Spinal cord (tissue), 10 donors: ENCODE data around the gene OR6N1. TPM values are rescaled to one million over a fixed set of nuclear protein-coding genes. Genes with fewer than 3 reads are reported as not detected.

Experiments used
- DNase-seq, 6 donors: peaks; one replicate each; pipeline versions ENCODE4 v3.0.0 to v3.0.0-alpha.2; 2013 to 2015; ENCODE audit warnings: low spot score in 6 of 6, low read depth in 4 of 6
- H3K27ac ChIP-seq: one replicate; pipeline ENCODE4 v1.5.1; 2013; ENCODE audit warnings: low read depth, low read length, control low read depth
- H3K27me3 ChIP-seq: one replicate; pipeline ENCODE4 v1.6.1; 2013; ENCODE audit warnings: low read length; ENCODE audit not compliant: control insufficient read depth, insufficient read depth
- H3K36me3 ChIP-seq: one replicate; pipeline ENCODE4 v1.6.1; 2013; ENCODE audit warnings: low read length; ENCODE audit not compliant: control insufficient read depth, insufficient read depth
- H3K4me1 ChIP-seq: one replicate; pipeline ENCODE4 v1.6.1; 2013; ENCODE audit warnings: low read length; ENCODE audit not compliant: control insufficient read depth, insufficient read depth
- H3K4me3 ChIP-seq: one replicate; pipeline ENCODE4 v1.5.1; 2013; ENCODE audit warnings: low read depth, low read length, control low read depth
- H3K9me3 ChIP-seq: one replicate; pipeline ENCODE4 v1.6.1; 2013; ENCODE audit warnings: low read length; ENCODE audit not compliant: control insufficient read depth, insufficient read depth
- WGBS: methylation state at CpG from one replicate; pipeline ENCODE4 v1.1.5; 2013; ENCODE audit warnings: missing lambda C conversion rate; ENCODE audit not compliant: insufficient coverage; 5-methylcytosine and 5-hydroxymethylcytosine counted together
- long read RNA-seq, 4 donors: transcript quantifications; one replicate each; lab custom pipeline, GENCODE V29; 2026
- polyA plus RNA-seq, 2 donors: library from polyadenylated mRNA; unstranded; fragments of 120-200 nt; gene quantifications; one replicate each; pipeline ENCODE4 v1.2.1, GENCODE V29; 2013; ENCODE audit not compliant: insufficient read length in 2 of 2
- total RNA-seq, 2 donors: library from RNA; depleted of rRNA in 1 of 2; stranded (reverse); fragments of 120-200 nt in 1 of 2; fragments of >200 nt in 1 of 2; gene quantifications; one replicate each; pipeline versions ENCODE4 v1.2.3 to v1.2.4, GENCODE V29; 2013 to 2014
- donor health status: healthy.

OR6N1 gene, protein sequence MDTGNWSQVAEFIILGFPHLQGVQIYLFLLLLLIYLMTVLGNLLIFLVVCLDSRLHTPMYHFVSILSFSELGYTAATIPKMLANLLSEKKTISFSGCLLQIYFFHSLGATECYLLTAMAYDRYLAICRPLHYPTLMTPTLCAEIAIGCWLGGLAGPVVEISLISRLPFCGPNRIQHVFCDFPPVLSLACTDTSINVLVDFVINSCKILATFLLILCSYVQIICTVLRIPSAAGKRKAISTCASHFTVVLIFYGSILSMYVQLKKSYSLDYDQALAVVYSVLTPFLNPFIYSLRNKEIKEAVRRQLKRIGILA
- not detected for total RNA-seq
- not detected for polyA plus RNA-seq
- long read RNA-seq, donor 1 = 0 reads
- long read RNA-seq, donor 2 = 0 reads
- long read RNA-seq, donor 3 = 0 reads
- long read RNA-seq, donor 4 = 0 reads

DNA sequence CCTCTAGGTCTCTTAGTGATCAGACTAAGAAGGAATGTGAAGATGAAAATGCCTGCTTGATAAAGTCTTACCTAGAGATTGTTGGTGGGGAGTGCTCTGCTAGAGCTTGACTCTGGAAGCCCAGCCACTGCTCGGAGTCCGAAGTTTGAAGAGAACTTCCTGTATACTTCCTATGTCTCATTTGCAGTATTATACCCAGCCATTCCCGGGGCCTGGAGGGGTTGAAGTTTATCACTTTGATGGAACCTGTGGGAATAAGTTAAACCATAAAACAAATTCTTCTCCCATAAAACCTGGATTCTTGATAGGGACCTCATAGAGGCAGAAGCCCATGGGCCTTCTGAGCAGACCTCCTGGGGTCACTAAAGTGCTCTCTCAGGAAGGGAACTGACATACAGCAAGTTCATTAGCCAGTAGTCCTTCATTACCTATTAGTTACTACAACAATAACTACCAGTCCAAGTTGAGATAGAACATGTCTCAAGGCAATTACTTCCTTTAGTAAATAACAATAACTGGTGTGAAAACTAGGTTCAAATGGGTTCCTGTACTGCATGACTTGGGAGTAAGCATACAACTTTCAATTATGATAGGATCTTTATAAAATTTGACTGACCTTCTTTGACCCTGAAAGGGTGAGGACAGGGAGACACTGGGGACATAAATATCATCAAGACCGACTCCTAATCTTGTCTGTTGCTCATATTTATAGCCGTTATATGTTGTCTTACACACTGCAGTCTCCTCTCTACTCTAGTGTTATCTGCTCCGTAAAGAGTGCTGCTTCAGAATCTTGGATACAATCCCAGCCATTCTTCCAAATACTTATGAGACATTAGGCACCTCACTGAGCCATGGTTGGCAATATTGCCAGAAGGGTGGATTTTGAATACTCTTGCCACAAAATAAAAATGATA lies at the start of gene OR6N1:
OR6N1 (minus strand) TSS at position 246 of the 917 bp plus-strand sequence. CDS start 5,513 bp downstream, outside the sequence.
- no peak within 1 kb of the TSS for H3K27ac ChIP-seq

DNA sequence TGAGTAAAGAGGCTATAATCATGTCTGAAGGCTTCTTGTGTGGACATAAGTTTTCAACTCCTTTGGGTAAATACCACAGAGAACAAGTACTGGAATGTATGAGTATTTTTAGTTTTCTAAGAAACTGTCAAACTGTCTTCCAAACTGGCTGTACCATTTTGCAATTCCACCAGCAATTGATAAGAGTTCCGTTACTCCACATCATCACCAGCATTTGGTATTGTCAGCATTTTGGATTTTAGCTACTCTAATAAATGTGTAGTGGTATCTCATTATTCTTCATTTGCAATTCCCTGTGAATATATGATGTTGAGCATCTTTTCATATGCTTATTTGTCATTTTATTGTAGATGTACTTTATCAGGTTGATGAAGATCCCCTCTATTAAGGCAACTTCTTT lies 49.7 kb upstream of the OR6N1 start:
- no peaks in the 10 kb centered on the region for H3K4me1 ChIP-seq
- DNase-seq = no peak
- H3K36me3 ChIP-seq = no peaks in the 10 kb centered on the region
- no peak overlapping the region for H3K27ac ChIP-seq
- no peaks in the 10 kb centered on the region for H3K9me3 ChIP-seq
- H3K4me3 ChIP-seq = no peak overlapping the region
- H3K27me3 ChIP-seq = no peaks in the 10 kb centered on the region
- WGBS = no CpG with 5 or more reads among the region's 1 CpG

More for the DNA sequence above, at the start of gene OR6N1:
- WGBS = 82% methylated on average over 2 of the region's 6 CpGs
- H3K4me1 ChIP-seq = no peaks in the 10 kb centered on the region
- H3K9me3 ChIP-seq = no peaks in the 10 kb centered on the region
- DNase-seq = no peak
- H3K36me3 ChIP-seq = no peaks in the 10 kb centered on the region
- no peaks in the 10 kb centered on the region for H3K27me3 ChIP-seq
- no peak within 1 kb of the TSS for H3K4me3 ChIP-seq

DNA sequence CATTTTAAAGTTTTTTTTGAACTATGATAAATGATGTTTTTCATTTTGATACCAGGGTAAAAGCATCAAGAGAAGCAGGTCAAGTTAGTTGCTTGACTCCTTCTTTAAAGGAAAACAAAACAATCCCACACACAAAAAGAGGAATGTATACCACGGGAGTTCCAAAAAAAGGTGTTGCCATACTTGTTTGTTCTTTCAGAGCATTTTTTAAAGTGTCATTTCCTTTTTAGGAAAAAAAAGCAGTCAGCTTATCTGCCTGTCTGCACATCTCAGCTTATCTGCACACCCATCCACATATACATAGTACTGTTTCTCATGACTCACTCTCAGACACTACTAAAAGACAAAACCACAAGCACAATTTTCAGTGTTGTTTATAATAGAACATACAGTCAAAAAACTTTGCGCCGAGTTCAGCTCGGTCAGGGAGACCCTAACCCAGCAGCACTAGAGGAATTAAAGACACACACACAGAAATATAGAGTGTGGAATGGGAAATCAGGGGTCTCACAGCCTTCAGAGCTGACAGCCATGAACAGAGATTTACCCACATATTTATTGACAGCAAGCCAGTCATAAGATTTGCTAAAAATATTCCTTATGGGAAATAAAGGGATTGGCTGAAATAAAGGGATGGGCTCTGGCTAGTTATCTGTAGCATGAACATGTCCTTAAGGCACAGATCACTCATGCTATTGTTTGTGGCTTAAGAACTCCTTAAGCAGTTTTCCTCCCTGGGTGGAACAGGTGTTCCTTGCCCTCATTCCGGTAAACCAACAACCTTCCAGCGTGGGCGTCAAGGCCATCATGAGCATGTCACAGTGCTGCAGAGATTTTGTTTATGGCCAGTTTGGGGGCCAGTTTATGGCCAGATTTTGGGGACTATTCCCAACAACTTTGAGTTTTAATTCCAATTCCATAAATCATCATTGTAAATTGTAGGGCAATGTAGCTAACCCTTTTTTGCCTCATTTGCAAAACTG lies 47.8 kb upstream of the OR6N1 start:
- WGBS = 100% methylated on average over 1 of the region's 7 CpGs
- no peak for DNase-seq
- H3K9me3 ChIP-seq = no peaks in the 10 kb centered on the region

DNA sequence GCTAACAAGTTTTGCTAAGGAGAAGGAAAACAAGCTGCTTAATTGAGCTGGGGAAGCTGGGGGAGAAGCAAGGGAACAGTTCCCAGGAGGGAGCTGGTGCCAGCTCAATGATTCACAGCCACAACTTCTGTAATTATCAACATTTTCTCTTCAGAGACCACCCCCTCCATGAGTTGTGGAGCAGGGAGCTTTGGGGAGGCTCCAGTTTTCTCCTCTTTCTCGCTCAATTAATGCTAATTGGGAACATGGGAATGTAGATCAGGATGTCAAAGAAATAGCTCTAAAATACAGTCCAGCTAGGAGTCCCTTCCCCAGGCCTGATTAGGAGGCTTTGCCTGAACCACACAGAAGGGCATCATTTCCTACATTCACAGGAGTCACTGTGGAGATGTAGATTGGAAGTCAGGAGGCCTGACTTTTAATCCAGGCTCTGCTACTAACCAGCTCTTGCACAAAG lies 47.0 kb upstream of the OR6N1 start:
- WGBS = no CpG with 5 or more reads among the region's 1 CpG
- no peaks in the 10 kb centered on the region for H3K27me3 ChIP-seq
- H3K36me3 ChIP-seq = no peaks in the 10 kb centered on the region
- peak in 3 of 6 donors; percentile 7 to 58 (median 46) for DNase-seq
- H3K27ac ChIP-seq = no peak overlapping the region
- no peaks in the 10 kb centered on the region for H3K9me3 ChIP-seq
- H3K4me3 ChIP-seq = no peak overlapping the region
- H3K4me1 ChIP-seq = no peaks in the 10 kb centered on the region

More for the DNA sequence above, 47.8 kb upstream of the OR6N1 start:
- Histone ChIP-seq H3K27ac (no peak overlapping the region), H3K4me1 (no peaks in the 10 kb centered on the region), H3K36me3 (no peaks in the 10 kb centered on the region), H3K4me3 (no peak overlapping the region), H3K27me3 (no peaks in the 10 kb centered on the region)

DNA sequence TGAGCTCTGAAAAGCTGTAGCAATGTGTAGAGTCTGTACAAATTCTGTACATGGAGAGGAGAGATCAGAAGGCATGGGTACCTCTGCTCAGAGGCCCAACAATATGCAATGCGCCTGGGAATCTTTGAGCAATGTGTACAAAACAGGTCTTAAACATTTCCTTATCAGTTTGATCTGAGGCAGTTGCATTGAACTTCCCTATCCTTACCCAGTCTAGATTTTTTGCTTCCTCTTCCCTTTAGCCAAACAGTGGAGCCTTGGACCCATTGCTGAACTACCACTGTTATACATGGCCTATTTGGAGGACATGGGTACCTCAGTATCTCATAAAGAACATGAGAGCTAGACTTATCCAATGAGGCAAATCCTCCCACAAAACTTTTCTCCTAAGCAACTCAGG lies 46.6 kb upstream of the OR6N1 start:
- Histone ChIP-seq H3K9me3 (no peaks in the 10 kb centered on the region), H3K4me1 (no peaks in the 10 kb centered on the region), H3K27me3 (no peaks in the 10 kb centered on the region), H3K27ac (no peak overlapping the region), H3K36me3 (no peaks in the 10 kb centered on the region), H3K4me3 (no peak overlapping the region)
- DNase-seq = no peak
- WGBS = no CpG with 5 or more reads among the region's 1 CpG

DNA sequence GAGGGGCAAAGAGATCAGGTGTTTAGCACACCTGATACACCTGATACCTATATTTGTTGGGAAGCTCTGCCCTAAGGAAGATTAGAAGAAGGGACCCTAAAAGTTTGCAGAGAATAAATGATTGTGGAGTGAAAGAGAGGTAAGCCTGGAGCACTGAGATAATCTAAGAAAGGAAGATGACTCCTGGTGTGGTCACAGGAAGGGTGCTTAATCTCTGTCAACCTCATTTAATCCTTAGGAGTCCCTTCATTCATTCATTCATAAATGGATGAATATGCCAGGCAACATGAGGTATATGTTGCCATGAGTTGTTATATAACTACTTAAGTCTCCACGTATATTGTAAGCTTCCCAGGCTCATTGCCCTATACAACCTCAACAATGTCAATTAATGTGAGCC lies 43.0 kb upstream of the OR6N1 start:
- no CpG with 5 or more reads among the region's 1 CpG for WGBS
- no peak for DNase-seq
- H3K4me3 ChIP-seq = no peak overlapping the region

DNA sequence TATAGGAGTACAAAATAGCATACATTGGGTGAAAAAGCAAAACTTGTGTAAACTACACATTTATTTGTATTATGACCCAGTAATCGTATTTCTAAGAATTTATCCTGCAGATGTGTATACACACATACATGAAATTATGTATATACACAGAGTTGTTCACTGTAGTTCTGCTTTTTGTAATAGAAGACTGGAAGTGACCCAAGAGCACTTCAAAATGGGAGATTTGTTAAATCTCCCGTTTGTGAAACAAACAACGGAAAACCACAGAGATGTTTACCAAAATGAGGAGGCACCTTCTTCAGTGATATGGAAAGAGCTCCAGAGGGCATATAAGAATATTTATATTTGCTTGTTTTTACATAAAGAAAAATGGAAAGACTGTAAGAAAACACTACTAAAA lies 41.2 kb upstream of the OR6N1 start:
- 80% methylated on average over 2 of the region's 3 CpGs for WGBS
- no peak overlapping the region for H3K4me3 ChIP-seq
- H3K27ac ChIP-seq = no peak overlapping the region
- no peaks in the 10 kb centered on the region for H3K9me3 ChIP-seq
- no peaks in the 10 kb centered on the region for H3K4me1 ChIP-seq
- DNase-seq = no peak
- no peaks in the 10 kb centered on the region for H3K36me3 ChIP-seq
- no peaks in the 10 kb centered on the region for H3K27me3 ChIP-seq

More for the DNA sequence above, 43.0 kb upstream of the OR6N1 start:
- no peaks in the 10 kb centered on the region for H3K9me3 ChIP-seq
- no peaks in the 10 kb centered on the region for H3K4me1 ChIP-seq
- no peaks in the 10 kb centered on the region for H3K36me3 ChIP-seq
- H3K27ac ChIP-seq = no peak overlapping the region
- no peaks in the 10 kb centered on the region for H3K27me3 ChIP-seq

DNA sequence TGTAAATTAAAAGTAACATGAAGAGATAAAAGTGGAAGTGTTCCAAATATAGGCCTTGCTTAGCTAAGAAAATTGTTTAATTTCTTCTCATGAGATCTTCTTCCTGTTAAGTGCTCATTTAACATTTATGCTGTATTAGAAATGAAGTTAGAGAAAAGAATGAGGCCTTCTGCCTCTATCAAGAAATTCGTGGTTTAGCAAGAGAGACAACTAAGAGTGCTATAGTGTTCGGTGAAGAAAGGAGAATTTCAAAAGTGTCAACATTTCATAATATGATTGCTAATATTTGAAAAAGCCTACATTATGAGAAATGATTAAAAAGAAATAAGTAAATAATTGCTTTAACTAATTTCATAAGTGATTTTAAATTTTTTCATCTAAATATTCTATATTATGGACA lies 40.3 kb upstream of the OR6N1 start:
- DNase-seq = peak in 1 of 6 donors; percentile 6
- Histone ChIP-seq H3K4me3 (no peak overlapping the region), H3K4me1 (no peaks in the 10 kb centered on the region), H3K27ac (no peak overlapping the region), H3K27me3 (no peaks in the 10 kb centered on the region), H3K9me3 (no peaks in the 10 kb centered on the region), H3K36me3 (no peaks in the 10 kb centered on the region)
- WGBS = no CpG with 5 or more reads among the region's 2 CpGs

DNA sequence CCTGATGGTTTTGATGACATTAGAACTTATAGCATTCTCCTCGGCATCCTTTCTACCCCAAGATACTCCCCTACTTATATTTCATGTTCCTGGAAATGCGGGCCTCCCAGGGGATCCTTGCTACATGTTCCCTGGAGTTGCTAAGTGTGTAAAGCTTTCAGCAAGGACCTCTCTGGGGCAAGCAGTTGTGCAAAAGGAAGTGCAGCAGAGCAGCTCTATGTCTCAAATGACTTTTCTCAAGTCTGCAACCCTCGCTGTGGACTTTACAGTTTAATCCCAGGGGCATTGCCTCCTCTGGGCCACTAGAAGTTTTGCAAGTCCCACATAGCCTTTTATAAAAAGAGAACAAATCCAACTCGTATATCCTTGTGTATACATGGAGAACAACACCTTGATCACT lies 38.3 kb upstream of the OR6N1 start:
- no peak overlapping the region for H3K4me3 ChIP-seq
- DNase-seq = no peak
- H3K27me3 ChIP-seq = no peaks in the 10 kb centered on the region
- no peaks in the 10 kb centered on the region for H3K4me1 ChIP-seq
- no peaks in the 10 kb centered on the region for H3K36me3 ChIP-seq
- 75% methylated on average over 1 of the region's 4 CpGs for WGBS
- H3K9me3 ChIP-seq = no peaks in the 10 kb centered on the region
- no peak overlapping the region for H3K27ac ChIP-seq
